Kidney (tissue), 14 donors: ENCODE data around the gene SPNS2. TPM values are rescaled to one million over a fixed set of nuclear protein-coding genes. Genes with fewer than 3 reads are reported as not detected.

ENCODE experiments used
- DNase-seq, 5 donors: peaks; one replicate each; pipeline ENCODE4 v3.0.0-alpha.2; 2013 to 2020
- FAIRE-seq: peaks from 2 replicates; lab custom pipeline; 2012; peaks lifted over from hg19 to GRCh38; lab: Jason Lieb, UNC
- H3K27ac ChIP-seq, 2 donors: one replicate each; pipeline ENCODE4 v1.7.0; 2013; ENCODE audit warnings: low read depth in 2 of 2, low read length in 2 of 2, inconsistent platforms in 1 of 2
- H3K27me3 ChIP-seq: one replicate; pipeline ENCODE4 v1.7.1; 2013; ENCODE audit warnings: low read length, inconsistent platforms; ENCODE audit not compliant: control insufficient read depth, insufficient read depth
- H3K36me3 ChIP-seq, 3 donors: one replicate each; pipeline versions ENCODE4 v1.7.0 to v1.7.1; 2013; ENCODE audit warnings: low read length in 3 of 3, control low read depth in 1 of 3, inconsistent platforms in 1 of 3; ENCODE audit not compliant: insufficient read depth in 3 of 3, control insufficient read depth in 2 of 3
- H3K4me1 ChIP-seq, 3 donors: one replicate each; pipeline versions ENCODE4 v1.7.0 to v1.7.1; 2013; ENCODE audit warnings: low read length in 3 of 3, inconsistent platforms in 1 of 3, low read depth in 1 of 3; ENCODE audit not compliant: control insufficient read depth in 2 of 3, insufficient read depth in 2 of 3
- H3K4me3 ChIP-seq, 3 donors: one replicate each; pipeline versions ENCODE4 v1.7.0 to v1.8.1; 2013; ENCODE audit warnings: low read length in 3 of 3, control low read depth in 1 of 3, inconsistent platforms in 1 of 3
- H3K9ac ChIP-seq, 3 donors: one replicate each; pipeline versions ENCODE4 v1.7.0 to v1.7.1; 2013; ENCODE audit warnings: low read length in 3 of 3, control low read depth in 1 of 3, inconsistent platforms in 1 of 3
- H3K9me3 ChIP-seq, 3 donors: one replicate each; pipeline versions ENCODE4 v1.7.0 to v1.7.1; 2013; ENCODE audit warnings: low read length in 3 of 3, control low read depth in 1 of 3, inconsistent platforms in 1 of 3; ENCODE audit not compliant: control insufficient read depth in 2 of 3, insufficient read depth in 1 of 3
- intact Hi-C: fragments of 100-400 bp; cut with DNase I; formaldehyde crosslinking; loops from one replicate; pipeline ENCODE4 v1.11.1; 2022
- polyA plus RNA-seq: library from polyadenylated mRNA; stranded (reverse); fragments of 350-450 nt; fragmentation: Illumina TruSeq; extraction: RNeasy Lipid Tissue Mini Kit (QIAGEN cat#74804); gene quantifications from one replicate; pipeline ENCODE4 v1.2.3, GENCODE V29; 2014; ENCODE audit warnings: low read depth, low replicate concordance; ENCODE audit not compliant: insufficient read depth
- total RNA-seq: library from RNA; stranded (reverse); fragmentation: NEBNext Ultra II Directional; extraction: Animal tissue kit (Norgen Biotek cat#: 25700); gene quantifications from one replicate; pipeline ENCODE4 v1.2.1, GENCODE V29; 2021
- TF ChIP-seq, protein P1 (sequence below): IDR thresholded peaks from 3 replicates; pipeline ENCODE4 v1.5.1; 2012; ENCODE audit warnings: mild to moderate bottlenecking, moderate library complexity, borderline replicate concordance; ENCODE audit not compliant: insufficient read depth; ENCODE audit errors: extremely low read depth
- donor health status: control.
- donor health status: control.
- donor health status: control.
- donor health status: control.
- donor health status: control.
- donor health status: DM: yes; HTN: yes; CAD: no.
- donor health status: Normal renal cell carcinoma (clear cell type).

The SPNS2 gene
- total and polyA plus RNA-seq, 2 donors from 2014 or later = 60.5 to 75.1 TPM

DNA sequence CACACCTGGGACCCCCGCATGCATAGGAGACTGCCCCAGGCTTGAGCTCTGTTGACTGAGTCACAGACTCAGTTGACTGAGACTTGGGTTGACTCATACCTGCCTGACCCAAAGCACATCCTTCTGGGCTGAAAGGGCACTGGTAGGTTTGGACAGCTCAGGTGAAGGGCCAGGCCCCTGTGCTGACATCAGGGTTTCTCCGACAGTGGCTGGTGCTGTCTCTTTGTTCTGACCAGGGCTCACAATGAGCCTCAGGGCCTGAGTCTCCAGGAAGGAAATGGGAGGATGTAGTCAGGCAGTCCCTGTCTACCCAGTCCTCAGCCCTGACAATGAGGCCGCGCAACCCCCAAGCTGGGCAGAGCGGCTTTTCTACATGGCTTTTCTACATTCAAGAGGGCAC, 6.5 kb downstream of the SPNS2 start:
- intact Hi-C loops = no loop called here

DNA sequence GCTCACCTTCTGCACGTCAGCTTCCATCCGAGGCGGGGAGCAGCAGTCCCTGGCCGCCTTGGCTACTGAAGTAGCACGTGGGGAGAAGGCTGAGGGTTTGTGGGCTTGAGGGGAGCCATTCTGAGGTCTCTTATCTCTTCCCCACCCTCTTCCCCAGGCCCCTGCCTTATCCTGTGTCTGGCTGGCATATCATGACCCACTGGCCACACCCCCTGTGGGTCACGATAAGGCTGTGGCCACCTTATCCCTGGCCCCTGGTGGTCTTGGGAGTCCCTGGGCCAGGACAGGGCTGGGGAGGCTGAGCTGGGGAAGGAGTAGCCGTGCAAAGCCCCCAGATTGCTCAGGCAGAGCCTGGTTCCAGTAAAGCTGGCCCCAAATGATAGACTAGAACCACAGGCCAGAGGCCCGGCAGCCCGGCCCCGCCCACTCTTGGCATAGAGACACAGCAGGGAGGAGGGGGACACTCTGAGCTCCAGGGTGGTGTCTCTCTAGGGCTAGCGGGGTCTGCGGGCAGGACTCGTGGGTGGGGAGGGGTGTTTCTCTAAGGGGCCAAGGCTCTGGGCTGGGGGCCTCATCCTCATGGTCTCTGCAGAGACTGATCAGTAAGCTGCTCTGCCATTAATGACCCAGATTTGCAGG, 7.6 kb downstream of the SPNS2 start:
- DNase-seq (peak in 1 of 5 donors; percentile 73), FAIRE-seq (no peak)
- H3K4me1 ChIP-seq = peaks cover 0 to 44% (median 38%) of the 10 kb centered on the region in 3 donors
- H3K27me3 ChIP-seq = no peaks in the 10 kb centered on the region
- no peaks in the 10 kb centered on the region for H3K9me3 ChIP-seq
- no peaks in the 10 kb centered on the region for H3K36me3 ChIP-seq
- peak overlapping the region; percentile 10 to 13 for H3K27ac ChIP-seq
- H3K9ac ChIP-seq = peak overlapping the region in 1 of 3 donors; percentile 15
- TF ChIP-seq, protein P1, sequence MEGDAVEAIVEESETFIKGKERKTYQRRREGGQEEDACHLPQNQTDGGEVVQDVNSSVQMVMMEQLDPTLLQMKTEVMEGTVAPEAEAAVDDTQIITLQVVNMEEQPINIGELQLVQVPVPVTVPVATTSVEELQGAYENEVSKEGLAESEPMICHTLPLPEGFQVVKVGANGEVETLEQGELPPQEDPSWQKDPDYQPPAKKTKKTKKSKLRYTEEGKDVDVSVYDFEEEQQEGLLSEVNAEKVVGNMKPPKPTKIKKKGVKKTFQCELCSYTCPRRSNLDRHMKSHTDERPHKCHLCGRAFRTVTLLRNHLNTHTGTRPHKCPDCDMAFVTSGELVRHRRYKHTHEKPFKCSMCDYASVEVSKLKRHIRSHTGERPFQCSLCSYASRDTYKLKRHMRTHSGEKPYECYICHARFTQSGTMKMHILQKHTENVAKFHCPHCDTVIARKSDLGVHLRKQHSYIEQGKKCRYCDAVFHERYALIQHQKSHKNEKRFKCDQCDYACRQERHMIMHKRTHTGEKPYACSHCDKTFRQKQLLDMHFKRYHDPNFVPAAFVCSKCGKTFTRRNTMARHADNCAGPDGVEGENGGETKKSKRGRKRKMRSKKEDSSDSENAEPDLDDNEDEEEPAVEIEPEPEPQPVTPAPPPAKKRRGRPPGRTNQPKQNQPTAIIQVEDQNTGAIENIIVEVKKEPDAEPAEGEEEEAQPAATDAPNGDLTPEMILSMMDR = no peak
- H3K4me3 ChIP-seq = no peak overlapping the region
- intact Hi-C loops = no loop called here

More for the DNA sequence above, 6.5 kb downstream of the SPNS2 start:
- Histone ChIP-seq H3K4me1 (peaks cover 0 to 48% (median 38%) of the 10 kb centered on the region in 3 donors), H3K4me3 (no peak overlapping the region), H3K9me3 (no peaks in the 10 kb centered on the region), H3K9ac (peak overlapping the region in 1 of 3 donors; percentile 43), H3K27ac (peak overlapping the region in 1 of 2 donors; percentile 74), H3K27me3 (peaks cover 2% of the 10 kb centered on the region), H3K36me3 (no peaks in the 10 kb centered on the region)
- FAIRE-seq (no peak), DNase-seq (peak in 1 of 5 donors; percentile 44)
- TF ChIP-seq, protein P1 = no peak

DNA sequence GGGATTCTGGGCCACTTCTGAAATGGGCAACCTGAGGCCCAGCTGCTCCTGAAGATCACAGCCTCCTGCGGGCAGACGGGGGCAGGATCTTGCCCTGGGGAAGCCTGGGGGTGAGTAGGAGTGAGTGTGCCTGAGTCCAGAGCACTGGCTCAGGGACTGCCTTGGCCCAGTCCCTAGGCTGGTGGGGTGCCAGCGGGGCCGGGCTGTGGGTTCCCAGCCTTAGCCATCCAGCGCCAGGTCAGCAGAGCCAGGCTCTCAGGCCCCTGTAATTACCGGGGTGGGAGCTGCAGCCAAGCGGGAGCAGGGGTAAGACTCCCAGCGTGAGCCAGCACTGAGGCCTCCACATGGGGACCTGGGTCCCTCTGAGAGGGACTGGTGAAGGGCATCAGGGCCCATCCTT, 8.2 kb downstream of the SPNS2 start:
- TF ChIP-seq, protein P1 = no peak
- Histone ChIP-seq H3K9ac (peak overlapping the region in 1 of 3 donors; percentile 15), H3K36me3 (no peaks in the 10 kb centered on the region), H3K9me3 (no peaks in the 10 kb centered on the region), H3K27me3 (no peaks in the 10 kb centered on the region), H3K4me1 (peaks cover 0 to 44% (median 33%) of the 10 kb centered on the region in 3 donors), H3K27ac (peak overlapping the region in 1 of 2 donors; percentile 13), H3K4me3 (no peak overlapping the region)
- intact Hi-C loops = no loop called here
- DNase-seq (no peak), FAIRE-seq (no peak)
